ENCODE data around the gene PCDHGA8.

Gene PCDHGA8

GRCh38 chr5:141392429-141393198 lies at the start of gene PCDHGA8:
Gene PCDHGA8 (plus strand): TSS chr5:141392633. CDS start chr5:141392814, 181 bp downstream.
- no peak for TF ChIP-seq GATA3 (IDR thresholded peaks at IDR 0.05; ENCODE audit: low read depth, low read length)
- TF ChIP-seq GATA2 (IDR thresholded peaks at IDR 0.05; ENCODE audit: low read depth, low read length), result no peak

GRCh38 chr5:141342773-141343172 lies 49.7 kb upstream of the PCDHGA8 start:
- TF ChIP-seq GATA2 (IDR thresholded peaks at IDR 0.05; ENCODE audit: low read depth, low read length), result no peak
- no peak for TF ChIP-seq GATA3 (IDR thresholded peaks at IDR 0.05; ENCODE audit: low read depth, low read length)

- TF ChIP-seq GATA3 (IDR thresholded peaks at IDR 0.05; ENCODE audit: low read depth, low read length) (no peak), GATA2 (IDR thresholded peaks at IDR 0.05; ENCODE audit: low read depth, low read length) (no peak)
These were observed 49.0 kb upstream of the PCDHGA8 start, which contains the start of gene PCDHGA3 for GRCh38 chr5:141343242-141343952. Gene PCDHGA3 (plus strand): TSS chr5:141343829. CDS start chr5:141344034, 205 bp downstream.

- TF ChIP-seq GATA2 (IDR thresholded peaks at IDR 0.05; ENCODE audit: low read depth, low read length) (no peak), GATA3 (IDR thresholded peaks at IDR 0.05; ENCODE audit: low read depth, low read length) (no peak)
These were observed 48.4 kb upstream of the PCDHGA8 start for GRCh38 chr5:141343953-141344463.

GRCh38 chr5:141345327-141345726 lies 47.1 kb upstream of the PCDHGA8 start:
- TF ChIP-seq GATA3 (IDR thresholded peaks at IDR 0.05; ENCODE audit: low read depth, low read length) (no peak), GATA2 (IDR thresholded peaks at IDR 0.05; ENCODE audit: low read depth, low read length) (no peak)

GRCh38 chr5:141349917-141350619 lies 42.4 kb upstream of the PCDHGA8 start, which contains the start of gene PCDHGB1:
Gene PCDHGB1 (plus strand): TSS chr5:141350099. CDS start chr5:141350261, 162 bp downstream.
- TF ChIP-seq GATA3 (IDR thresholded peaks at IDR 0.05; ENCODE audit: low read depth, low read length), result no peak
- no peak for TF ChIP-seq GATA2 (IDR thresholded peaks at IDR 0.05; ENCODE audit: low read depth, low read length)

GRCh38 chr5:141351591-141351990 lies 40.8 kb upstream of the PCDHGA8 start:
- no peak for TF ChIP-seq GATA2 (IDR thresholded peaks at IDR 0.05; ENCODE audit: low read depth, low read length)
- no peak for TF ChIP-seq GATA3 (IDR thresholded peaks at IDR 0.05; ENCODE audit: low read depth, low read length)

- TF ChIP-seq GATA3 (IDR thresholded peaks at IDR 0.05; ENCODE audit: low read depth, low read length) (no peak), GATA2 (IDR thresholded peaks at IDR 0.05; ENCODE audit: low read depth, low read length) (no peak)
These were observed 37.4 kb upstream of the PCDHGA8 start, which contains the start of gene PCDHGA4 for GRCh38 chr5:141354900-141355469. Gene PCDHGA4 (plus strand): TSS chr5:141355021. CDS start chr5:141355108, 87 bp downstream.

- no peak for TF ChIP-seq GATA3 (IDR thresholded peaks at IDR 0.05; ENCODE audit: low read depth, low read length)
- TF ChIP-seq GATA2 (IDR thresholded peaks at IDR 0.05; ENCODE audit: low read depth, low read length), result no peak
These were observed 36.8 kb upstream of the PCDHGA8 start for GRCh38 chr5:141355641-141356040.

GRCh38 chr5:141356133-141356532 lies 36.3 kb upstream of the PCDHGA8 start:
- no peak for TF ChIP-seq GATA3 (IDR thresholded peaks at IDR 0.05; ENCODE audit: low read depth, low read length)

GRCh38 chr5:141356950-141357349 lies 35.5 kb upstream of the PCDHGA8 start:
- TF ChIP-seq GATA2 (IDR thresholded peaks at IDR 0.05; ENCODE audit: low read depth, low read length) (no peak), GATA3 (IDR thresholded peaks at IDR 0.05; ENCODE audit: low read depth, low read length) (no peak)

- no peak for TF ChIP-seq GATA2 (IDR thresholded peaks at IDR 0.05; ENCODE audit: low read depth, low read length)
- no peak for TF ChIP-seq GATA3 (IDR thresholded peaks at IDR 0.05; ENCODE audit: low read depth, low read length)
These were observed 32.5 kb upstream of the PCDHGA8 start, which contains the start of gene PCDHGB2 for GRCh38 chr5:141359790-141360426. Gene PCDHGB2 (plus strand): TSS chr5:141359994. CDS start chr5:141360136, 142 bp downstream.

- TF ChIP-seq GATA3 (IDR thresholded peaks at IDR 0.05; ENCODE audit: low read depth, low read length), result no peak
- no peak for TF ChIP-seq GATA2 (IDR thresholded peaks at IDR 0.05; ENCODE audit: low read depth, low read length)
These were observed 31.7 kb upstream of the PCDHGA8 start for GRCh38 chr5:141360685-141361084.

All from SH-SY5Y (cell line).